GM12878 (cell line): Measurements from ENCODE around the gene C17orf58. TPM values are rescaled to one million over a fixed set of nuclear protein-coding genes. Genes with fewer than 3 reads are reported as not detected.
A peak's percentile ranks its signal among the peaks of the same experiment; 100 is the strongest.

Experiments
- CHD2 ChIP-seq: IDR thresholded peaks from 2 replicates; pipeline ENCODE4 v1.6.1; 2011; ENCODE audit warnings: low read depth, low read length, improper control_type of control experiment, borderline replicate concordance
- EP300 ChIP-seq, 2 experiments: fragments of 150-350 bp in 1 of 2; IDR thresholded peaks; 2 replicates each; pipeline ENCODE4 v1.6.1; 2011 to 2012; ENCODE audit warnings: low read depth in 2 of 2, low read length in 2 of 2, borderline replicate concordance in 1 of 2, improper control_type of control experiment in 1 of 2, inconsistent platforms in 1 of 2; ENCODE audit not compliant: control insufficient read depth in 1 of 2
- FOS ChIP-seq: IDR thresholded peaks from 3 replicates; pipeline ENCODE4 v1.6.1; 2011; ENCODE audit warnings: borderline replicate concordance; ENCODE audit not compliant: insufficient read length; ENCODE audit errors: extremely low read depth
- FOXM1 ChIP-seq: IDR thresholded peaks from 2 replicates; pipeline ENCODE4 v1.6.1; 2012; ENCODE audit warnings: low read depth, mild to moderate bottlenecking, inconsistent platforms, low read length, moderate library complexity
- IRF4 ChIP-seq: IDR thresholded peaks from 2 replicates; pipeline ENCODE4 v1.6.1; 2011; ENCODE audit warnings: low read depth, low read length
- MEF2A ChIP-seq: IDR thresholded peaks from 2 replicates; pipeline ENCODE4 v1.6.1; 2011; ENCODE audit warnings: low read depth, mild to moderate bottlenecking, low read length, moderate library complexity; ENCODE audit not compliant: insufficient read depth
- NBN ChIP-seq: fragments of 450-650 bp; IDR thresholded peaks from 2 replicates; pipeline ENCODE4 v1.6.1; 2016
- NR2C1 ChIP-seq: fragments of 450-650 bp; IDR thresholded peaks from 2 replicates; pipeline ENCODE4 v1.6.1; 2017; ENCODE audit warnings: antibody characterized with exemption, mild to moderate bottlenecking, moderate library complexity
- RELA ChIP-seq: fragments of 450-650 bp; IDR thresholded peaks from 2 replicates; pipeline ENCODE4 v1.8.0; 2014; ENCODE audit warnings: borderline replicate concordance; ENCODE audit not compliant: partially characterized antibody
- SRF ChIP-seq, 2 experiments: IDR thresholded peaks; 2 replicates each; pipeline ENCODE4 v1.6.1; 2011; ENCODE audit warnings: low read depth in 2 of 2, low read length in 2 of 2, mild to moderate bottlenecking in 1 of 2, moderate library complexity in 1 of 2
- STAT3 ChIP-seq: IDR thresholded peaks from 2 replicates; pipeline ENCODE4 v1.6.1; 2011; ENCODE audit warnings: low read depth, low read length, improper control_type of control experiment
- WRNIP1 ChIP-seq: IDR thresholded peaks from 2 replicates; pipeline ENCODE4 v1.6.1; 2011; ENCODE audit warnings: low read depth, low read length, improper control_type of control experiment, borderline replicate concordance
- YY1 ChIP-seq: IDR thresholded peaks from 2 replicates; pipeline ENCODE4 v1.6.1; 2011; ENCODE audit warnings: low read depth, mild to moderate bottlenecking, low read length
- polyA plus RNA-seq, 11 experiments: library from polyadenylated mRNA; depleted of rRNA in 4 of 11; unstranded in 6 of 11; stranded (reverse) in 5 of 11; fragments of >200 nt; fragmentation: Nextera tagmentation in 4 of 11; fragmentation: Illumina TruSeq in 1 of 11; extraction: Ambion mirVana in 4 of 11; extraction: Trizol in 1 of 11; gene quantifications; 1 replicate in 1 of 11; 2 replicates in 10 of 11; pipeline versions ENCODE4 v1.2.1 to v1.2.3, GENCODE V29; 2011 to 2016; ENCODE audit warnings: inconsistent platforms in 2 of 11, missing spikeins in 2 of 11, low read depth in 1 of 11
- total RNA-seq, 4 experiments: library from RNA; depleted of rRNA in 3 of 4; stranded (reverse); fragments of >200 nt in 3 of 4; fragmentation: Illumina TruSeq in 1 of 4; extraction: Trizol in 1 of 4; gene quantifications; 2 replicates each; pipeline versions ENCODE4 v1.2.1 to v1.2.3, GENCODE V29; 2013 to 2021
- TF ChIP-seq, protein P1 (sequence below): fragments of 450-650 bp; IDR thresholded peaks from 2 replicates; pipeline ENCODE4 v1.6.1; 2016; ENCODE audit warnings: mild to moderate bottlenecking, moderate library complexity, borderline replicate concordance
- TF ChIP-seq, protein P2 (sequence below): fragments of 450-650 bp; IDR thresholded peaks from 2 replicates; pipeline ENCODE4 v1.6.1; 2016; ENCODE audit warnings: mild to moderate bottlenecking
- TF ChIP-seq, protein P3 (sequence below): fragments of 450-650 bp; IDR thresholded peaks from 2 replicates; pipeline ENCODE4 v1.6.1; 2017; ENCODE audit warnings: antibody characterized with exemption, mild to moderate bottlenecking, moderate library complexity
- TF ChIP-seq, protein P4 (sequence below): IDR thresholded peaks from 2 replicates; pipeline ENCODE4 v1.6.1; 2011; ENCODE audit warnings: low read depth, low read length, improper control_type of control experiment, borderline replicate concordance
- TF ChIP-seq, protein P5 (sequence below): fragments of 450-650 bp; IDR thresholded peaks from 2 replicates; pipeline ENCODE4 v1.6.1; 2014; ENCODE audit warnings: mild to moderate bottlenecking

Gene C17orf58
- total and polyA plus RNA-seq, 10 of the 15 experiments (the other 5 are each of a cell fraction or from before 2014, with no cell fraction given) = 3.3 to 12.3 (median 6.2) TPM

DNA sequence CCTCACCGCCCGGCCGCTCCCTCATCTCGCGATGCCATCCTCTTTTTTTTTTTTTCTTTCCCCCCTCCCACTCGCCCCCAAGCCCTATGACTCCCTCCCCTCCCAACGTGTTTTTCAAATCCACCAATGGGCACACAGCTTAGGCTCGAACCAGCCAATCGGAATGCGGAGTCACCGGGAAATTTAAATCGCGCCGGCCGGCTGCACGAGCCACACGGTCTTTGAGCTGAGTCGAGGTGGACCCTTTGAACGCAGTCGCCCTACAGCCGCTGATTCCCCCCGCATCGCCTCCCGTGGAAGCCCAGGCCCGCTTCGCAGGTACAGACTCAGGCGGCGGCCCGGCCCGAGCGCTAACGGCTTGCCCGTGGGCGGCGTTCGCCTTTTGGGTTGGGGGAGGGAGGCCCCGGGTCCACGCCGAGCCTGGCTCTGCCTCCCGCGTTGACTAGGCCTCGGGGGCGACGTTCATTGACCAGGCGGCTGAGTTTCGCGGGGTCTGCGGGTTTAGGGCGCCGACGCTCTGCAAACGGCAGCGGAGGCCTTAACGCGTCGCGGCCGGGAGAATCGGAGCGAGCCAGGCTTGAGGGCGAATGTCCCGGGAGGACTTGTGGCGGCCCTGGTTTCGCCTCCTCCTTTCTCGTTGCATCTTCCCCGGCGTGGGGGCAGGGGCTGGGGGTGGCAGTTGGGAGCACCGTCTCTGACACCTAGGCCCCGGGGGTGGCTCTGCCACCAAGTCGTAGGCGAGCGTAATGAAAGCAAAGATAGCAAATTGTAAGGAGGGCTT is 39.4 kb upstream of the C17orf58 start, which contains the start of gene KPNA2 (continued):
- TF ChIP-seq, protein P1, sequence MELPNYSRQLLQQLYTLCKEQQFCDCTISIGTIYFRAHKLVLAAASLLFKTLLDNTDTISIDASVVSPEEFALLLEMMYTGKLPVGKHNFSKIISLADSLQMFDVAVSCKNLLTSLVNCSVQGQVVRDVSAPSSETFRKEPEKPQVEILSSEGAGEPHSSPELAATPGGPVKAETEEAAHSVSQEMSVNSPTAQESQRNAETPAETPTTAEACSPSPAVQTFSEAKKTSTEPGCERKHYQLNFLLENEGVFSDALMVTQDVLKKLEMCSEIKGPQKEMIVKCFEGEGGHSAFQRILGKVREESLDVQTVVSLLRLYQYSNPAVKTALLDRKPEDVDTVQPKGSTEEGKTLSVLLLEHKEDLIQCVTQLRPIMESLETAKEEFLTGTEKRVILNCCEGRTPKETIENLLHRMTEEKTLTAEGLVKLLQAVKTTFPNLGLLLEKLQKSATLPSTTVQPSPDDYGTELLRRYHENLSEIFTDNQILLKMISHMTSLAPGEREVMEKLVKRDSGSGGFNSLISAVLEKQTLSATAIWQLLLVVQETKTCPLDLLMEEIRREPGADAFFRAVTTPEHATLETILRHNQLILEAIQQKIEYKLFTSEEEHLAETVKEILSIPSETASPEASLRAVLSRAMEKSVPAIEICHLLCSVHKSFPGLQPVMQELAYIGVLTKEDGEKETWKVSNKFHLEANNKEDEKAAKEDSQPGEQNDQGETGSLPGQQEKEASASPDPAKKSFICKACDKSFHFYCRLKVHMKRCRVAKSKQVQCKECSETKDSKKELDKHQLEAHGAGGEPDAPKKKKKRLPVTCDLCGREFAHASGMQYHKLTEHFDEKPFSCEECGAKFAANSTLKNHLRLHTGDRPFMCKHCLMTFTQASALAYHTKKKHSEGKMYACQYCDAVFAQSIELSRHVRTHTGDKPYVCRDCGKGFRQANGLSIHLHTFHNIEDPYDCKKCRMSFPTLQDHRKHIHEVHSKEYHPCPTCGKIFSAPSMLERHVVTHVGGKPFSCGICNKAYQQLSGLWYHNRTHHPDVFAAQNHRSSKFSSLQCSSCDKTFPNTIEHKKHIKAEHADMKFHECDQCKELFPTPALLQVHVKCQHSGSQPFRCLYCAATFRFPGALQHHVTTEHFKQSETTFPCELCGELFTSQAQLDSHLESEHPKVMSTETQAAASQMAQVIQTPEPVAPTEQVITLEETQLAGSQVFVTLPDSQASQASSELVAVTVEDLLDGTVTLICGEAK = no peak
- TF ChIP-seq FOXM1 (peak; percentile 96), EP300 (IDR thresholded peaks at IDR 0.05; ENCODE audit: borderline replicate concordance in 1 of 2, control insufficient read depth in 1 of 2, low read depth in 2 of 2, low read length in 2 of 2) (no peak), NR2C1 (no peak), FOS (peak; percentile 20), STAT3 (no peak), IRF4 (no peak), CHD2 (peak; percentile 97), NBN (0 out of 2 replicates have a peak, but pooled peaks have one; percentile 41), MEF2A (peak; percentile 15; the same call in 1 of the 2 replicates), WRNIP1 (no peak), RELA (peak; percentile 38), YY1 (no peak), SRF (IDR thresholded peaks at IDR 0.05; ENCODE audit: low read depth in 2 of 2, low read length in 2 of 2) (no peak)
- TF ChIP-seq, protein P2, sequence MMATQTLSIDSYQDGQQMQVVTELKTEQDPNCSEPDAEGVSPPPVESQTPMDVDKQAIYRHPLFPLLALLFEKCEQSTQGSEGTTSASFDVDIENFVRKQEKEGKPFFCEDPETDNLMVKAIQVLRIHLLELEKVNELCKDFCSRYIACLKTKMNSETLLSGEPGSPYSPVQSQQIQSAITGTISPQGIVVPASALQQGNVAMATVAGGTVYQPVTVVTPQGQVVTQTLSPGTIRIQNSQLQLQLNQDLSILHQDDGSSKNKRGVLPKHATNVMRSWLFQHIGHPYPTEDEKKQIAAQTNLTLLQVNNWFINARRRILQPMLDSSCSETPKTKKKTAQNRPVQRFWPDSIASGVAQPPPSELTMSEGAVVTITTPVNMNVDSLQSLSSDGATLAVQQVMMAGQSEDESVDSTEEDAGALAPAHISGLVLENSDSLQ = no peak
- TF ChIP-seq, protein P3, sequence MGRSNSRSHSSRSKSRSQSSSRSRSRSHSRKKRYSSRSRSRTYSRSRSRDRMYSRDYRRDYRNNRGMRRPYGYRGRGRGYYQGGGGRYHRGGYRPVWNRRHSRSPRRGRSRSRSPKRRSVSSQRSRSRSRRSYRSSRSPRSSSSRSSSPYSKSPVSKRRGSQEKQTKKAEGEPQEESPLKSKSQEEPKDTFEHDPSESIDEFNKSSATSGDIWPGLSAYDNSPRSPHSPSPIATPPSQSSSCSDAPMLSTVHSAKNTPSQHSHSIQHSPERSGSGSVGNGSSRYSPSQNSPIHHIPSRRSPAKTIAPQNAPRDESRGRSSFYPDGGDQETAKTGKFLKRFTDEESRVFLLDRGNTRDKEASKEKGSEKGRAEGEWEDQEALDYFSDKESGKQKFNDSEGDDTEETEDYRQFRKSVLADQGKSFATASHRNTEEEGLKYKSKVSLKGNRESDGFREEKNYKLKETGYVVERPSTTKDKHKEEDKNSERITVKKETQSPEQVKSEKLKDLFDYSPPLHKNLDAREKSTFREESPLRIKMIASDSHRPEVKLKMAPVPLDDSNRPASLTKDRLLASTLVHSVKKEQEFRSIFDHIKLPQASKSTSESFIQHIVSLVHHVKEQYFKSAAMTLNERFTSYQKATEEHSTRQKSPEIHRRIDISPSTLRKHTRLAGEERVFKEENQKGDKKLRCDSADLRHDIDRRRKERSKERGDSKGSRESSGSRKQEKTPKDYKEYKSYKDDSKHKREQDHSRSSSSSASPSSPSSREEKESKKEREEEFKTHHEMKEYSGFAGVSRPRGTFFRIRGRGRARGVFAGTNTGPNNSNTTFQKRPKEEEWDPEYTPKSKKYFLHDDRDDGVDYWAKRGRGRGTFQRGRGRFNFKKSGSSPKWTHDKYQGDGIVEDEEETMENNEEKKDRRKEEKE = no peak
- TF ChIP-seq, protein P4, sequence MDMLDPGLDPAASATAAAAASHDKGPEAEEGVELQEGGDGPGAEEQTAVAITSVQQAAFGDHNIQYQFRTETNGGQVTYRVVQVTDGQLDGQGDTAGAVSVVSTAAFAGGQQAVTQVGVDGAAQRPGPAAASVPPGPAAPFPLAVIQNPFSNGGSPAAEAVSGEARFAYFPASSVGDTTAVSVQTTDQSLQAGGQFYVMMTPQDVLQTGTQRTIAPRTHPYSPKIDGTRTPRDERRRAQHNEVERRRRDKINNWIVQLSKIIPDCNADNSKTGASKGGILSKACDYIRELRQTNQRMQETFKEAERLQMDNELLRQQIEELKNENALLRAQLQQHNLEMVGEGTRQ = no peak
- TF ChIP-seq, protein P5, sequence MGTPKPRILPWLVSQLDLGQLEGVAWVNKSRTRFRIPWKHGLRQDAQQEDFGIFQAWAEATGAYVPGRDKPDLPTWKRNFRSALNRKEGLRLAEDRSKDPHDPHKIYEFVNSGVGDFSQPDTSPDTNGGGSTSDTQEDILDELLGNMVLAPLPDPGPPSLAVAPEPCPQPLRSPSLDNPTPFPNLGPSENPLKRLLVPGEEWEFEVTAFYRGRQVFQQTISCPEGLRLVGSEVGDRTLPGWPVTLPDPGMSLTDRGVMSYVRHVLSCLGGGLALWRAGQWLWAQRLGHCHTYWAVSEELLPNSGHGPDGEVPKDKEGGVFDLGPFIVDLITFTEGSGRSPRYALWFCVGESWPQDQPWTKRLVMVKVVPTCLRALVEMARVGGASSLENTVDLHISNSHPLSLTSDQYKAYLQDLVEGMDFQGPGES = no peak
